ENCODE data around the gene LRRC7.

GRCh38 chr1:69814926-69815325 lies 247.2 kb downstream of the LRRC7 start:
- no peak for TF ChIP-seq ZBTB40 (IDR thresholded peaks at IDR 0.05)
- TF ChIP-seq ZBTB40 (CRISPR knock-in tag; IDR thresholded peaks at IDR 0.05): no peak
- TF ChIP-seq RFX5 (IDR thresholded peaks at IDR 0.05; ENCODE audit: low read depth, low read length): no peak
- TF ChIP-seq ETV6 (CRISPR knock-in tag; conservative IDR thresholded peaks at IDR 0.05): no peak

Measured in HepG2 (cell line).